ENCODE data around the gene USPL1. TPM values are rescaled to one million over a fixed set of nuclear protein-coding genes. Genes with fewer than 3 reads are reported as not detected.
A peak's percentile ranks its signal among the peaks of the same experiment; 100 is the strongest.

Gene USPL1
- total RNA-seq, 2 donors from 2014 or later = 8.8 to 14.8 TPM

DNA sequence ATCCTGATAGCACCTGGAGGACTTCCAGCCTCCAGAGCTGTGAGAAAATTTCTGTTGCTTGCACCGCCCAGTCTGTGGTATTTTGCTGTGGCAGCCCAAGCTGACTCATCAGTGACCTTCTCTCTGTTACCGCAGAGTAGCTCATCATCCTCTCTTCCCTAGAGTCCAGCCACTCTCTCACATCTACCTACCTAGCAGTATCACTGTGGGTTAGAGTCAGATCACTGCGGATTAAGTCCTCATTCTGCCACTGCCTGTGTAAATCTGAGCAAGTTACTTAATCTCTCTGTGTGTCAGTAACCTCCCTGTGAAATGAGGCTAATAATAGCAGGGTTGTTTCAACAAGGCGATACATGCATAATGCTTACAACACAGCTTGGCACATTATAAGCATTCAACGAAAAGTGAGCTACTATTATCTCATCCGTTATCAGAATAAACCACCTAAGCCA, 40.3 kb upstream of the USPL1 start:
- DNase-seq = no peak
- Histone ChIP-seq H3K27ac (no peak overlapping the region), H3K4me3 (no peak overlapping the region), H3K36me3 (no peaks in the 10 kb centered on the region), H3K27me3 (no peaks in the 10 kb centered on the region), H3K9me3 (no peaks in the 10 kb centered on the region), H3K9ac (ENCODE audit: low read depth in 2 of 2, low read length in 2 of 2) (no peak overlapping the region), H3K4me1 (no peaks in the 10 kb centered on the region)
- intact Hi-C loops (cut with DNase I) = no loop called here
- TF ChIP-seq, protein P1, sequence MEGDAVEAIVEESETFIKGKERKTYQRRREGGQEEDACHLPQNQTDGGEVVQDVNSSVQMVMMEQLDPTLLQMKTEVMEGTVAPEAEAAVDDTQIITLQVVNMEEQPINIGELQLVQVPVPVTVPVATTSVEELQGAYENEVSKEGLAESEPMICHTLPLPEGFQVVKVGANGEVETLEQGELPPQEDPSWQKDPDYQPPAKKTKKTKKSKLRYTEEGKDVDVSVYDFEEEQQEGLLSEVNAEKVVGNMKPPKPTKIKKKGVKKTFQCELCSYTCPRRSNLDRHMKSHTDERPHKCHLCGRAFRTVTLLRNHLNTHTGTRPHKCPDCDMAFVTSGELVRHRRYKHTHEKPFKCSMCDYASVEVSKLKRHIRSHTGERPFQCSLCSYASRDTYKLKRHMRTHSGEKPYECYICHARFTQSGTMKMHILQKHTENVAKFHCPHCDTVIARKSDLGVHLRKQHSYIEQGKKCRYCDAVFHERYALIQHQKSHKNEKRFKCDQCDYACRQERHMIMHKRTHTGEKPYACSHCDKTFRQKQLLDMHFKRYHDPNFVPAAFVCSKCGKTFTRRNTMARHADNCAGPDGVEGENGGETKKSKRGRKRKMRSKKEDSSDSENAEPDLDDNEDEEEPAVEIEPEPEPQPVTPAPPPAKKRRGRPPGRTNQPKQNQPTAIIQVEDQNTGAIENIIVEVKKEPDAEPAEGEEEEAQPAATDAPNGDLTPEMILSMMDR (IDR thresholded peaks at IDR 0.05) = no peak

DNA sequence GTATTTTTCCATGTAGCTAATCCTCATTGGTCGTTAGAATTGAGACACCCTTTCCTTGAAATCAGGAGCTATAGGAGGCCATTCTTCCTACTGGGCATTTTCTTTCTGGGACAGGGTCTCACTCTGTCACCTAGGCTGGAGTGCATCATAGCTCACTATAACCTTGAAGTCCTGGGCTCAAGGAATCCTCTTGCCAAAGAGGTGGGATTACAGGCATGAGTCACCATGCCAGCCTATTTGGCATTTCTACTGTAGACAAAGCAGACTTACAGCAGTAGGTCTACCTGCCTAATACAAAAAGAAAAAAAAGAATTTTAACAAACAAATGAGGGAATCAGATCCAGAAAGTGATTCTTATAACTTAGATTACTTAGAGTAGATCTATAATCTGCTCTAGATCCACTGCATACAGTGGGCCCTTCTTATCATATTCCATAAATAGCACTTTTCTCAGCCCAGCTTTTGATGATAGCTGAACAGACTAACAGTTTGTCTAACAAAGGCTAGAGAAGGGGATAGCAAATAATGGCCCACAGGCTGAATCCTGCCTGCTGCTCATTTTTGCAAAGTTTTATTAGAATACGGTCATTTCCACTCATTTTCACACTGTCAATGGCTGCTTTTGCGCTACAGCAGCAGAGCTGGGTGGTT, 36.7 kb upstream of the USPL1 start:
- TF ChIP-seq, protein P1 (IDR thresholded peaks at IDR 0.05) = no peak

DNA sequence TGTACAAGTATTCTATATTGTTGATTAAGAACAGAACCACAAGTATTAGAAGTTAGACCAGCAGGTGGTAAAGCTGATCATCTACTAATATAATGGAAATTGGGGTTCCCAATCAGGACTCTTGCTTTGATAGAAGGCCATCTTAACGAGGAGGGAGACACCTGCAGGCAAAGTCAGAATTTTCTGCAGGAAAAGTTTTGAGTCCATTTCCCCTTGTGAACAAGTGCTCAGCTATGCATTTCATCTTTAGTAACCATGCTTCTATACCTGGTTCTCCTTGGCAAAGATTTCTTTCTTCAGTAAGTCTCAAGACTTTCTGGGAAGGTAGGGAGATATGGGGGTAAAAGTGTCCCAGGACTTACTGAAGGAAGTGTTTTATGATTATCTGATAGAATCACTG, 36.1 kb upstream of the USPL1 start:
- intact Hi-C loops (cut with DNase I) = no loop called here
- no peak overlapping the region for H3K4me3 ChIP-seq
- H3K27ac ChIP-seq = no peak overlapping the region
- TF ChIP-seq, protein P1 (IDR thresholded peaks at IDR 0.05) = no peak
- H3K36me3 ChIP-seq = no peaks in the 10 kb centered on the region
- DNase-seq = peak; percentile 24
- H3K4me1 ChIP-seq = no peaks in the 10 kb centered on the region
- H3K27me3 ChIP-seq = no peaks in the 10 kb centered on the region
- H3K9ac ChIP-seq (ENCODE audit: low read depth in 2 of 2, low read length in 2 of 2) = no peak overlapping the region
- no peaks in the 10 kb centered on the region for H3K9me3 ChIP-seq

More for the DNA sequence above, 36.7 kb upstream of the USPL1 start:
- no peak overlapping the region for H3K4me3 ChIP-seq
- no peaks in the 10 kb centered on the region for H3K27me3 ChIP-seq
- H3K4me1 ChIP-seq = no peaks in the 10 kb centered on the region
- H3K27ac ChIP-seq = no peak overlapping the region
- intact Hi-C loops (cut with DNase I) = no loop called here
- H3K36me3 ChIP-seq = no peaks in the 10 kb centered on the region
- no peaks in the 10 kb centered on the region for H3K9me3 ChIP-seq
- H3K9ac ChIP-seq (ENCODE audit: low read depth in 2 of 2, low read length in 2 of 2) = no peak overlapping the region
- no peak for DNase-seq

DNA sequence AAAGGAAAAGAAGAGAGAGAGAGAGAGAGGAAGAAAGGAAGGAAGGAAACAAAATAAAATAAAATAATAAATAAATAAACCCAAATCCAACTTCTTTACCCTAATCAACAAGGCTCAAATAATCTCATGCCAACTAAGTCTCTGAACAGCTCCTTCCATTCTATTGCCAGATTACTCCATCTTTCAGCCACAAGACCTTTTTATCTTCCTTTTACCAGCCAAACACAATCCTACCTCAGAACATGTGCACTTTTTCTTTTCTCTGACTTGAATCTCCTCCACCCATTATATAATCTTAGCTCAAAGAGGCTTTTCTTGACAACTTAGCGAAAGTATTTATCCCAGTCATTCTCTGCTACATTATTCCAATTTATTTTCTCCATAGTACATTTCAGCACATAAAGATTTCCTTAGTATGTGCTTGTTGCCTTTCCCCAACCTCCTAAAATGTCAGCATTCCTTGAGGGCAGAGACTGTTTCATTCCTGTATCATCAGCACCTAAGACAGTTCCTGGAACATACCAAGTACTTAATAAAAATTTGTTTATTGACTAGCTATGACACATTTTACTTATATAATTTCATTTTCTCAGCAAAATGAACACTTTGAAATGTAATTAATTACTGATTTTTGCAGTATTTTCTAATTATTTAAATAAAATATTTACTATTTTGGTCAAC, 33.5 kb upstream of the USPL1 start:
- TF ChIP-seq, protein P1 (IDR thresholded peaks at IDR 0.05) = no peak
- H3K9ac ChIP-seq (ENCODE audit: low read depth in 2 of 2, low read length in 2 of 2) = no peak overlapping the region
- H3K9me3 ChIP-seq = no peaks in the 10 kb centered on the region
- DNase-seq = no peak
- no peak overlapping the region for H3K27ac ChIP-seq
- no peaks in the 10 kb centered on the region for H3K27me3 ChIP-seq
- H3K4me1 ChIP-seq = no peaks in the 10 kb centered on the region
- no peaks in the 10 kb centered on the region for H3K36me3 ChIP-seq
- intact Hi-C loops (cut with DNase I) = no loop called here
- H3K4me3 ChIP-seq = no peak overlapping the region

DNA sequence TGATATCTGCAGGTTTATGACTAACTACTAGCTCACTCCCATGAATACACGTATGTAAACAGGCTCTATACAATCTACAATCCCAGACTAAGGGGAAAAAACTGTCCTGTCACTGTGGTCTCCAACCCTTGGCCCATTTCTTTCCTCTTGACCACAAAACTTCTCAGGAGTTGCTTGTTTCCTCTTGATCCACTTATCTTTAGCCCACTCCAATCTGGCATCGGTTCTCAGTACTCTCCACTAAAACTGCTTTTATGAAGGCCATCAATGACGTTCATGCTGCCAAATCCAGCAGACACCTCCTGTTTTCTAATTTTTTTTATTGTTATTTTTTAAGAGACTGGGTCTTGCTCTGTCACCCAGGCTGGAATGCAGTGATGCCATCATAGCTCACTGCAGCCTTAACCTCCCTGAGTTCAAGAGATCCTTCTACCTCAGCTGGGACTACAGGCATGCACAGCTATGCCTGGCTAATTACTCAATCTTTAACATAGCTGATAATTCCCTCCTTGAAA, 31.9 kb upstream of the USPL1 start:
- Histone ChIP-seq H3K9me3 (no peaks in the 10 kb centered on the region), H3K4me1 (no peaks in the 10 kb centered on the region), H3K27me3 (no peaks in the 10 kb centered on the region), H3K9ac (ENCODE audit: low read depth in 2 of 2, low read length in 2 of 2) (no peak overlapping the region), H3K27ac (no peak overlapping the region), H3K4me3 (no peak overlapping the region), H3K36me3 (no peaks in the 10 kb centered on the region)
- no peak for DNase-seq
- intact Hi-C loops (cut with DNase I) = no loop called here
- TF ChIP-seq, protein P1 (IDR thresholded peaks at IDR 0.05) = no peak
